MCF 10A (cell line): Measurements from ENCODE around the gene HINT3. TPM values are rescaled to one million over a fixed set of nuclear protein-coding genes. Genes with fewer than 3 reads are reported as not detected.

Experiments
- BruUV-seq: library from RNA; stranded (reverse); fragments of 400-500 nt; replicated peaks from 2 replicates; lab custom pipeline; 2021; lab: Mats Ljungman, UMichigan
- CTCF ChIA-PET: fragments of 300-600 bp; sonication (Branson Sonifier 250); formaldehyde crosslinking; extraction: SDS; loops from one replicate; lab custom pipeline; 2021; ENCODE audit warnings: antibody characterized with exemption, inconsistent platforms; lab: Yijun Ruan, JAX
- POLR2A ChIA-PET: fragments of 300-600, 350-650 bp; sonication (Branson Sonifier 250); formaldehyde crosslinking; extraction: SDS; loops from one replicate; lab custom pipeline; 2020; ENCODE audit warnings: antibody characterized with exemption, inconsistent platforms; lab: Yijun Ruan, JAX
- DNase-seq: peaks from one replicate; pipeline ENCODE4 v3.0.0-alpha.2; 2018; ENCODE audit not compliant: unreplicated experiment
- H3K27ac Mint-ChIP-seq: one replicate; pipeline ENCODE4 v1.8.0; 2022; ENCODE audit warnings: mild to moderate bottlenecking, low read depth, mixed read lengths; ENCODE audit not compliant: unreplicated experiment
- H3K27me3 Mint-ChIP-seq: one replicate; pipeline ENCODE4 v1.8.0; 2022; ENCODE audit warnings: mixed read lengths; ENCODE audit not compliant: insufficient read depth, unreplicated experiment
- H3K36me3 Mint-ChIP-seq: one replicate; pipeline ENCODE4 v1.8.0; 2022; ENCODE audit warnings: mild to moderate bottlenecking, moderate library complexity, mixed read lengths; ENCODE audit not compliant: insufficient read depth, unreplicated experiment
- H3K4me1 Mint-ChIP-seq: one replicate; pipeline ENCODE4 v1.8.0; 2022; ENCODE audit warnings: mixed read lengths; ENCODE audit not compliant: insufficient read depth, unreplicated experiment
- H3K4me3 Mint-ChIP-seq: one replicate; pipeline ENCODE4 v1.8.0; 2022; ENCODE audit warnings: mild to moderate bottlenecking, moderate library complexity, mixed read lengths; ENCODE audit not compliant: unreplicated experiment
- H3K9me3 Mint-ChIP-seq: one replicate; pipeline ENCODE4 v1.8.0; 2022; ENCODE audit warnings: mixed read lengths; ENCODE audit not compliant: unreplicated experiment
- intact Hi-C: fragments of 100-400 bp; cut with micrococcal nuclease; formaldehyde crosslinking; loops from 2 replicates; pipeline ENCODE4 v1.14.1; 2022
- total RNA-seq: library from RNA; stranded (reverse); gene quantifications from 2 replicates; pipeline ENCODE4 v1.2.3, GENCODE V29; 2022
- TF ChIP-seq, protein P1 (sequence below): fragments of 200-600 bp; IDR thresholded peaks from one replicate; pipeline ENCODE4 v1.8.0; 2022; ENCODE audit warnings: antibody characterized with exemption, mild to moderate bottlenecking; ENCODE audit not compliant: unreplicated experiment

The HINT3 gene
- total RNA-seq, 1 experiment from 2014 or later = 17.9 TPM

- intact Hi-C loops = no loop called here
- Mint-ChIP-seq H3K27ac (no peak overlapping the region), H3K27me3 (no peaks in the 10 kb centered on the region), H3K4me1 (no peaks in the 10 kb centered on the region), H3K4me3 (no peak overlapping the region), H3K9me3 (no peaks in the 10 kb centered on the region), H3K36me3 (peaks cover 6% of the 10 kb centered on the region)
- ChIA-PET POLR2A (interaction anchor here (0.6 to 1.7 kb wide), 4 partner anchors 10 to 171 kb away, joined by 3 to 4 read pairs (median 3); no protein-coding TSS in a partner anchor), CTCF (interaction anchor here (1.2 to 2.6 kb wide), 4 partner anchors 13 to 169 kb away, joined by 3 to 15 read pairs (median 10); no protein-coding TSS in a partner anchor)
- TF ChIP-seq, protein P1, sequence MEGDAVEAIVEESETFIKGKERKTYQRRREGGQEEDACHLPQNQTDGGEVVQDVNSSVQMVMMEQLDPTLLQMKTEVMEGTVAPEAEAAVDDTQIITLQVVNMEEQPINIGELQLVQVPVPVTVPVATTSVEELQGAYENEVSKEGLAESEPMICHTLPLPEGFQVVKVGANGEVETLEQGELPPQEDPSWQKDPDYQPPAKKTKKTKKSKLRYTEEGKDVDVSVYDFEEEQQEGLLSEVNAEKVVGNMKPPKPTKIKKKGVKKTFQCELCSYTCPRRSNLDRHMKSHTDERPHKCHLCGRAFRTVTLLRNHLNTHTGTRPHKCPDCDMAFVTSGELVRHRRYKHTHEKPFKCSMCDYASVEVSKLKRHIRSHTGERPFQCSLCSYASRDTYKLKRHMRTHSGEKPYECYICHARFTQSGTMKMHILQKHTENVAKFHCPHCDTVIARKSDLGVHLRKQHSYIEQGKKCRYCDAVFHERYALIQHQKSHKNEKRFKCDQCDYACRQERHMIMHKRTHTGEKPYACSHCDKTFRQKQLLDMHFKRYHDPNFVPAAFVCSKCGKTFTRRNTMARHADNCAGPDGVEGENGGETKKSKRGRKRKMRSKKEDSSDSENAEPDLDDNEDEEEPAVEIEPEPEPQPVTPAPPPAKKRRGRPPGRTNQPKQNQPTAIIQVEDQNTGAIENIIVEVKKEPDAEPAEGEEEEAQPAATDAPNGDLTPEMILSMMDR = no peak
- no TSS peak for BruUV-seq
- no peak for DNase-seq
Measured at GRCh38 chr6:125961117-125961516, 4.5 kb downstream of the HINT3 start.

GRCh38 chr6:125962900-125963497 is 6.4 kb downstream of the HINT3 start:
- Mint-ChIP-seq H3K27ac (no peak overlapping the region), H3K9me3 (no peaks in the 10 kb centered on the region), H3K4me1 (no peaks in the 10 kb centered on the region), H3K4me3 (no peak overlapping the region), H3K27me3 (no peaks in the 10 kb centered on the region), H3K36me3 (peaks cover 21% of the 10 kb centered on the region)
- ChIA-PET POLR2A (interaction anchor here (0.6 to 1.7 kb wide), 4 partner anchors 11 to 95 kb away, joined by 3 read pairs; no protein-coding TSS in a partner anchor), CTCF (interaction anchor here (0.7 to 3.2 kb wide), 4 partner anchors 10 to 172 kb away, joined by 4 to 30 read pairs (median 5); partner anchors contain the start of gene NCOA7)
- TF ChIP-seq, protein P1 = no peak
- no TSS peak for BruUV-seq
- intact Hi-C loops = no loop called here
- DNase-seq = no peak

- BruUV-seq = no TSS peak
- intact Hi-C loops = no loop called here
- no peak for DNase-seq
- no peak overlapping the region for H3K27ac Mint-ChIP-seq
- POLR2A ChIA-PET = interaction anchor here (1.0 to 1.1 kb wide), 3 partner anchors 22 to 170 kb away, joined by 3 to 5 read pairs (median 5); partner anchors contain the start of gene TRMT11
- H3K4me3 Mint-ChIP-seq = no peak overlapping the region
- TF ChIP-seq, protein P1 = no peak
- CTCF ChIA-PET = interaction anchor here (0.9 to 3.2 kb wide), 5 partner anchors 10 to 655 kb away, joined by 3 to 30 read pairs (median 4); no protein-coding TSS in a partner anchor
- no peaks in the 10 kb centered on the region for H3K4me1 Mint-ChIP-seq
- H3K36me3 Mint-ChIP-seq = peaks cover 28% of the 10 kb centered on the region
- H3K27me3 Mint-ChIP-seq = no peaks in the 10 kb centered on the region
- no peaks in the 10 kb centered on the region for H3K9me3 Mint-ChIP-seq
Measured at GRCh38 chr6:125963817-125964216, 7.2 kb downstream of the HINT3 start.

GRCh38 chr6:125966569-125966968 is 10.0 kb downstream of the HINT3 start:
- POLR2A ChIA-PET = no interaction called here
- H3K27ac Mint-ChIP-seq = no peak overlapping the region
- DNase-seq = no peak
- H3K4me3 Mint-ChIP-seq = no peak overlapping the region
- BruUV-seq = no TSS peak
- CTCF ChIA-PET = interaction anchor here (1.2 kb wide), 1 partner anchor 14 kb away, joined by 6 read pairs; no protein-coding TSS in a partner anchor
- intact Hi-C loops = no loop called here
- H3K4me1 Mint-ChIP-seq = no peaks in the 10 kb centered on the region
- TF ChIP-seq, protein P1 = no peak
- H3K27me3 Mint-ChIP-seq = no peaks in the 10 kb centered on the region
- no peaks in the 10 kb centered on the region for H3K9me3 Mint-ChIP-seq
- H3K36me3 Mint-ChIP-seq = peaks cover 30% of the 10 kb centered on the region
